Dedifferentiated amniotic fluid mesenchymal stem cell (primary cell): Measurements from ENCODE around the gene DOK1.

Experiments
- DNase-seq: peaks from one replicate; pipeline ENCODE4 v3.0.0-alpha.2; 2016; ENCODE audit errors: extremely low spot score

The DOK1 gene

GRCh38 chr2:74525717-74526648, 28.5 kb upstream of the DOK1 start, which contains the start of gene DQX1:
DQX1 (minus strand) TSS chr2:74526231; CDS start chr2:74525729, 502 bp downstream.
- DNase-seq, result no peak

- DNase-seq, result no peak
Observed at GRCh38 chr2:74526649-74527230, 27.8 kb upstream of the DOK1 start.

GRCh38 chr2:74527741-74528140, 26.8 kb upstream of the DOK1 start:
- no peak for DNase-seq

DNA sequence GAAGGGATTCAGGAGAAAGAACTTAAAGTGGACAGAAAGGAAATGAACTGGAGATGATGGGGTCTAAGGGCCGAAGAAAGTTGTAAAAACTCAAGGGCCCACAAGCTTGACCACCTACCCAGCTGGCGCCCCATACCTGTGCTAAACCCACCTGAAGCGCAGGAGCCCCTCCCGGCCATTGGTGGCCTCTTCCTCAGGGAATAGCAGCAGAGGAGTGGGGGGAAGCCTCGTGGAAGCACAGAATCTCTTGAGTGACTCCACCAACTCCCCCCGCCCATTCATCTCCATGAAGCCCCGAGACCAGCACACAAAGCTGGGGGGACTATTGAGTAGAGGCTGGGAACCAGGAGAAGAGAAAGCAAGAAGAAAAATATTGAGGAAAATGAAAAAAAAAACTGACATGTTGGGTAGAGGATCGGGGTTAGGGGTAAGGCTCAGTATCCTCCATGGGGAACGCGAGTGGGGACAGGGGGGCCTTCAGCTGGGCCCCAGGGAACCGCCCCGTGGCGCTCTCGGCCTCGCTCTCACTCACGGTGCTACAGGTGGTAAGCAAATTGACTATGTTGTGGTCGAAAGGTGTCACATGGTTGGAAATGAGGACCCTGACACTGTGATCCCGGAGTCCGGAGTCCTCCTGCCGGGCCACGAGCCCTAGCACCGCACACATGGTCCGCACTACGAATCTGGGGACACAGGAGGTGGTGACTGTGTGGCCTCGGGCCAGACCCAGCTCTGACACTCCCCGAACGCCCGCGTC, 25.7 kb upstream of the DOK1 start:
- no peak for DNase-seq

DNA sequence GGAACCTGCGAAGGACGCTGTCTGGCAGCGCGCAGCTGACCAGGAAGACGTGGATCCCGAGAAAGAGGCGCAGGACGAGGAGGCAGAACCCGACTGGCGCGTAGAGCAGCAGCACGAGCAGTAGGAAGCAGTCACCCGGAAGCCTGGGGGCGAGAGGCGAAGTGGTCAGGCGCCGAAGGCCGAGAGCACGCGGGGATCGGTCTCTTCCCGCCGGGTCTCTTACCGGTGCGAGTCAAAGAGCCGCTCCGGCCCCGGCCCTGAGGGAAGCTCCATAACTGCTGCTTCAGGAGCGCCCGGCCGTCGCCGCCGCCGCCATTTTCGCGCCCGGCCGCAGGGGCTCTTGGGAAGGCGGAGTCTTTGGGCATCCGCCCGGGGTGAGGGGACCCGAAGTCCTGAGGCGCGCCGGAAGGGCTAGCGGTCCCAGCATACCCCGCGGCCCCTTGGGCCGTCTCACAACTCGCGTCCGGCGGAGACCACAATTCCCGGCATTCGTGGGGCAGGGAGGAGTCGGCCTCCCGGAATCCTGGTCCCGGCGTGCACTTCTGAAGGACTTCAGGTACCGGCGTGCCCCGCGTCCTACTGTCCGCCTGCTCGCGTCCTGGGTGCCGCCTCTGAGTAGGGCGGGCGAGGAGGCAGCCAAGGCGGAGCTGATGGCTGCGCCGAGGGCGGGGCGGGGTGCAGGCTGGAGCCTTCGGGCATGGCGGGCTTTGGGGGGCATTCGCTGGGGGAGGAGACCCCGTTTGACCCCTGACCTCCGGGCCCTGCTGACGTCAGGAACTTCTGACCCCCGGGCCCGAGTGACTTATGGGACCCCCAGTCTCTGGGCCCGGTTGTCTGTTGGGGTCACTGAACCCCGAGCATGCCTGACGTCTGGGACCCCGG, 24.9 kb upstream of the DOK1 start, which contains the start of the genes AUP1 and HTRA2:
TSS of gene AUP1 (minus strand) at position 350 of the 882 bp plus-strand sequence. CDS start at position 273, 77 bp downstream.
TSS of gene HTRA2 (plus strand) at position 577 of the 882 bp plus-strand sequence. CDS start at position 651, 74 bp downstream.
- DNase-seq, result peak; percentile 99

DNA sequence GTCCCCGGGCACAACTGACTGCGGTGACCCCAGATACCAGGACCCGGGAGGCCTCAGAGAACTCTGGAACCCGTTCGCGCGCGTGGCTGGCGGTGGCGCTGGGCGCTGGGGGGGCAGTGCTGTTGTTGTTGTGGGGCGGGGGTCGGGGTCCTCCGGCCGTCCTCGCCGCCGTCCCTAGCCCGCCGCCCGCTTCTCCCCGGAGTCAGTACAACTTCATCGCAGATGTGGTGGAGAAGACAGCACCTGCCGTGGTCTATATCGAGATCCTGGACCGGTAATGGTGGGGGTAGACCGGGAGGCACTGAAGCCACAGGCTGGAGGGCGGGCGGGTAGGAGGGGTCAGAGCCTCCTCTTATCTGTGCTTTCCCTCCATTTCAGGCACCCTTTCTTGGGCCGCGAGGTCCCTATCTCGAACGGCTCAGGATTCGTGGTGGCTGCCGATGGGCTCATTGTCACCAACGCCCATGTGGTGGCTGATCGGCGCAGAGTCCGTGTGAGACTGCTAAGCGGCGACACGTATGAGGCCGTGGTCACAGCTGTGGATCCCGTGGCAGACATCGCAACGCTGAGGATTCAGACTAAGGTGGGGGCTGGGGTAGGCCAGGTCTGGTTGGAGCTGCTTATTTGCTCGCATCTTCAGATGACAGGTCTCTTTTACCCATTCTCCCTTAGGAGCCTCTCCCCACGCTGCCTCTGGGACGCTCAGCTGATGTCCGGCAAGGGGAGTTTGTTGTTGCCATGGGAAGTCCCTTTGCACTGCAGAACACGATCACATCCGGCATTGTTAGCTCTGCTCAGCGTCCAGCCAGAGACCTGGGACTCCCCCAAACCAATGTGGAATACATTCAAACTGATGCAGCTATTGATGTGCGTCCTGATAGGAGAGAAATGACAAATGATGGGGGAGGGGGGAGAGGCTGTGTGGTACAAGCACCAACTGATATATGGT, 24.0 kb upstream of the DOK1 start:
- no peak for DNase-seq

DNA sequence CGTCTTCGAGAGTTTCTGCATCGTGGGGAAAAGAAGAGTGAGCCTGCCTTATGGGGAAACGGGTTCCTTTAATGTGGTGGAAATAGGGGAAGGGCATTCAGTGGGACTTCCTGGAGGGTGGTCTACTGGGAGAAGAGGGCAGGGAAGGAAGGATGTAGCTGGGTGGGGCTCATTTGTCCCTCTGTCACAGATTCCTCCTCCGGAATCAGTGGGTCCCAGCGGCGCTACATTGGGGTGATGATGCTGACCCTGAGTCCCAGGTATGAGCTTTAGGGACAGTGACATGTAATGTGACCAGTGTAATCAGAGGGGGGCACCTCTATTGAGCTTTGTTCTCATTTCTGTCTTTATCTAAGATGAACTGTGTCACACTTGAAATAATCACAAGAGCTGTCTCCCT, 22.9 kb upstream of the DOK1 start:
- no peak for DNase-seq

DNA sequence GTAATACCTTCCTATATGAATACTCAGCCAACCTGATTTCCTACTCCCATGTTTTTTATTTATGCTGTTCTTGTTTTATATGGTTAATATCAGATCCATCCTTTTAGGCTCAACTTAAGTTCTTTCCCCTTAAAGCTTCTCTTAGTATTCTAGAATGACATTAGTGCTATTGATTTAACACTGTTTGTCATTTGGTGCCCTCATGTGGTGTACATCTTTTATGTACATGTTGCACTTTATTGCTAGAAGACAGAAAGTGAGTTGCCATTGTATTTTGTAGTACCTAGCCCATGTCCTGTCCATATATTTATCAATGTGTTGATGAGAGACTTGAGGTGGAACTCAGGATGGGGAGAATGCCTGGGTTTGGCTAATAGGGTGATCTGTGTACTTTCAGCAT, 22.3 kb upstream of the DOK1 start:
- DNase-seq, result no peak

- DNase-seq, result no peak
Observed at GRCh38 chr2:74533464-74533863, 21.1 kb upstream of the DOK1 start.

- no peak for DNase-seq
Observed at GRCh38 chr2:74534411-74534810, 20.1 kb upstream of the DOK1 start.

DNA sequence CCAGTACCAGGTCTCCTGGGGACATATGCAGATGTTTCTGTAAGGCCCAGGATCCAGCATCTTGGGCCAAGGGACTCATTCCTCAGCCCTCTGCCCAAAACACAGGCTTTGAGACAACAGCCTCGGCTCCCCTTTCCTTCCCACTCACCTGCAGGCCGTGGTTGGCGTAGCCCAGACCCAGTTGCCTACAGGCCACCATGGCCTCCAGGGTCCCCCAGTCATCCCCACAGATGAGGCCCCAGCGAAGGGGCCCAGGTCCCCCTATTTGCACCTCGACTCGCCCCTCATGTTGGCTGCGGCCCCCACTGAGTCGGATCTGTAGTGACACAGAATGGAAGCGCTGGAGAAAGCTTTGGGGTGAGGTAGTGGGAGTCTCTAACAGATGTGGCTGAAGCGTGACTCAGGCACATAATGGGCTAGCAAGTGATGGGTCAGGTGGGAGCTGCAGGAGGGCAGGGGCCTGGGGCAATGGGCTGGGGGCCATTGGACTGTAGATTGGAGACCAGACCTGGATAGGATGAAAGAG, 19.0 kb upstream of the DOK1 start:
- no peak for DNase-seq

DNA sequence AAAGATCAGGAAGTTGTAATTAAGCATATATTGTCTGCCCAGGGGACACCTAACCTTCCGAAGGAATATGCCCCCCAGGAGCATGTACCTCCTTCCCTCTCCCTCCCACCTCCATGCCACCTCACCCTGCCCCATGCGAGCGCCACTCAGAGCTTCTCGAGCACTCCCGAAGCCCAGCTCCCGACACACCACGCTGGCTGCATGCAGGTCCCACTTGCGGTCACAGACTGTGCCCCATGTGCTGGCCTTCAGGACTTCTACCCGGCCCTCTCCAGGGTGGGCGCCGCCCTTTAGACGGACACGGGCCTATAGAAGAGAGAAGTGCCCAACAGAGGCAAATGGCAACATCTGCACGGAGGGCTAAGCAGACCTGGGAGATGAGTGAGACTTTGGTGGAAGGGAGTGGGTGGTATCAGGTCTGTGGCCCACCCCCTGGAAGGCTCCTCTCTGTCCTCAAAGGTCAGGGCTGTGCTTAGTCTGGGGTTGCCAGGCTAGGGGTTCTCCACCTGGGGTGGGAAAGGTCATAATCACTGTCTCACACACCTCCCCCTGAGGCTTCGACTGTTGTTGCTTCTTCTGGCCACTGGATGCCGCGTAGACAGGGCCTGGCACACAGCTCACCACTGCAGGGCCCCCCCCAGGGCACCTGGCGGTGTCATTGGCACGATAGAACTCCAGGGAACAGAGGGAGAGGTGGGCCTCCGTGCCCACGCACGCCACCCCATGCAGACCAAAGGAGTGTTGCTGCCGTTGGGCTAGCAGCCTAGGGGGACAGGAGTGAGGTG, 18.2 kb upstream of the DOK1 start:
- DNase-seq, result no peak

- no peak for DNase-seq
Observed at GRCh38 chr2:74537140-74537539, 17.4 kb upstream of the DOK1 start.

DNA sequence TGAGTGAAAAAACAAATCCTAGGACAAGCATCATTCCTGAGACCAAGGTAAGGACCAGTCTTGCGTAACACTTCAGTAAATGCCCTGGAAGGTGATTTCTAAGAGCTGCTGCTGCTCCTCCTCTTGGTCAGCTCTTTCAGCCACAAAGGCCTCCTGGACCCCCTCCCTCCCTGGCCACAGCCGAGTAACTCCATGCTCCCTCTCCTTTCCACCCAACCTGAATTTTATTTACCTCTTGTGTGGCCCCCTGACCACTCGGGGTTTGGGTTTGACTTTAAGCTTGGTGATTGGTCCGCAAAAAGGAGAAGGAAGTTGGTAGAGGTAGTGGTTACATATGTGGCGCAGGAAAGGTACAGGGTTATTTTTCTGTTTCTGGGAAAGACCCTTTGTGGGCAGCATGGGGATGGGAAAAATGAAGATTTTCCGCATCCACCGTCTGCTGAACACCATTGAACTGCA, 15.6 kb upstream of the DOK1 start:
- DNase-seq, result no peak

DNA sequence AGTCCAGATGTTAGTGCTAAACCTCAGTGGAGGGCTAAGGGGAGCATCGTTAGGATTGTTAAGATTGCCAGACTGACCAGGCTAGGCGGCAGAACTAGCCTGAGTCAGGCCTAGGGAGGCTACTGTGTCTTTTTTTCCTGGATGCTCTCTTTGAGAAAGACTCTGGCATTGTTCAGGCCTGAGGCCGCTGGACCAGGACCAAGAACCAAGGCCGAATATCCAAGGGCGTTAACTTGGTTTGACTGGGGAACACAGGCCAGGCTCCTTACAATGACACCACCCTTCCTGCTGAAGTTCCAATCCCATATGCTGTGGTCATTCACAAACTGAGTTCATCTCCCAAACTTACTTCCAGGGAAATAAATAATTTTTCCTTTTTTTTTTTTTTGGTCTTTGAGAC, 14.2 kb upstream of the DOK1 start:
- no peak for DNase-seq

DNA sequence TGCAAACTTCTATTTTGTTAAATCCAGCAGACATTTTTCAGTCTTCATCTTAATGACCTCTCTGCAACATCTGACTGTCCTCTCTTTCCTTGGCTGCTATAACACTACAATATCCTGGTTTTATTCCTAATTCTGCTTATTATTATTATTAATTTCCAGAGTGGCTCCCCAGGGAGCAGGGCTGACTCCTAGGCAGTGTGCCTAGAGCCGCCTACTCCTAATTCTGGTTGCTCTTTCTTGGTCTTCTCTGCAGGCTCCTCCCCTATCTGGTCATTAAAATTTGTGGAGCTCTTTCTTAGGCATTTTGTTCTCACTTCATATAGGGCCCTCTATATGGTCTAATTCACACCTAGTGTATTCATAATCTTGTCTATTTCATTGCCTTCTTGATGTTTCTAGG, 11.5 kb upstream of the DOK1 start:
- no peak for DNase-seq

DNA sequence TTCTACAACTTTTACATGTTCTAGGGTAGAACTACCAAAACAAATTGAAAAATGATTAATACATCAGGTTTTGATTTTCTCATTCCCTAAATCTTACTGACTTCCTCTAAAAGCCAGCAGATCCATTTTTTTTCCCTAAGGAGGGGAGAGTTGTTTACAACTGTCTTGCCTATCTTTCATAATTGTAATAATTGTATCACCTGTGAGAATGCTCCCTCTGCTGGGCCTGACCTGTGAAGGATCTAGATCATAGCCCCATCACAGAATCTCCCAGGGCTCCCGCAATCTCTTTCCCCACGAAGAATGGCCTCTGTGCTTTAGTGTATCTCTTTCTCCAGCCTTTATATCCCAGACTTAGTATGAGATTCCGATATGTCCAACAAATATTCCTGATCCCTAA, 9.9 kb upstream of the DOK1 start:
- DNase-seq, result no peak

GRCh38 chr2:74546004-74546403, 8.5 kb upstream of the DOK1 start:
- DNase-seq, result no peak
